ENCODE measurements around the gene IL20. TPM values are rescaled to one million over a fixed set of nuclear protein-coding genes. Genes with fewer than 3 reads are reported as not detected.
"Not testable (repeated sequence)": the region's sequence is repeated elsewhere in the genome, so short reads cannot be mapped to it uniquely, and the experiment has no call there.

The IL20 gene
- total RNA-seq, 1 donor = not detected

DNA sequence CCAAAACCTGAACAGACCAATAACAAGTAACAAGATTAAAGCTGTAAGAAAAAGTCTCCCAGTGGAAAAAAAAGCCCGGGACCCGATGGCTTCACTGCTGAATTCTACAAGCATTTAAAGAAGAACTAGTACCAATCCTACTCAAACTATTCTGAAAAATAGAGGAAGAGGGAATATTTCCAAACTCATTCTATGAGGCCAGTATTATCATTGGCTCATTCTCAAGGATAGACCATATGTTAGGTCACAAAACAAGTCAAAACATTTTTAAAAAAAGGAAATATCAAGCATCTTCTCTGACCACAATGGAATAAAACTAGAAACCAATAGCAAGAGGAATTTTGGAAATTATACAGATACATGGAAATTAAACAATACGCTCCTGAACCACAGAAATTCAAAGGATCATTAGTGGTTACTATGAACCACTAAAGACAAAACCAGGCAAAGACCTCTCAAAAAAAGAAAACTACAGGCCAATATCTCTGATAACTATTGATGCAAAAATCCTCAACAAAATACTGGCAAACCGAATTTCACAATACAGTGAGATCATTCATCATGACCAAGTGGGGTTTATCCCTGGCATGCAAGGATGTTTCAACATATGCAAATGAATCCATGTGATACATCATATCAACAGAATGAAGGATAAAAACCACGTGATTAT lies 13.9 kb upstream of the IL20 start:
- H3K4me3 ChIP-seq (ENCODE audit: low read depth, low read length) = no peak overlapping the region
- peak; percentile 77 for DNase-seq (ENCODE audit: low read depth)
- TF ChIP-seq, protein P1, sequence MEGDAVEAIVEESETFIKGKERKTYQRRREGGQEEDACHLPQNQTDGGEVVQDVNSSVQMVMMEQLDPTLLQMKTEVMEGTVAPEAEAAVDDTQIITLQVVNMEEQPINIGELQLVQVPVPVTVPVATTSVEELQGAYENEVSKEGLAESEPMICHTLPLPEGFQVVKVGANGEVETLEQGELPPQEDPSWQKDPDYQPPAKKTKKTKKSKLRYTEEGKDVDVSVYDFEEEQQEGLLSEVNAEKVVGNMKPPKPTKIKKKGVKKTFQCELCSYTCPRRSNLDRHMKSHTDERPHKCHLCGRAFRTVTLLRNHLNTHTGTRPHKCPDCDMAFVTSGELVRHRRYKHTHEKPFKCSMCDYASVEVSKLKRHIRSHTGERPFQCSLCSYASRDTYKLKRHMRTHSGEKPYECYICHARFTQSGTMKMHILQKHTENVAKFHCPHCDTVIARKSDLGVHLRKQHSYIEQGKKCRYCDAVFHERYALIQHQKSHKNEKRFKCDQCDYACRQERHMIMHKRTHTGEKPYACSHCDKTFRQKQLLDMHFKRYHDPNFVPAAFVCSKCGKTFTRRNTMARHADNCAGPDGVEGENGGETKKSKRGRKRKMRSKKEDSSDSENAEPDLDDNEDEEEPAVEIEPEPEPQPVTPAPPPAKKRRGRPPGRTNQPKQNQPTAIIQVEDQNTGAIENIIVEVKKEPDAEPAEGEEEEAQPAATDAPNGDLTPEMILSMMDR (IDR thresholded peaks at IDR 0.05; ENCODE audit: insufficient read depth, low read length) = no peak

DNA sequence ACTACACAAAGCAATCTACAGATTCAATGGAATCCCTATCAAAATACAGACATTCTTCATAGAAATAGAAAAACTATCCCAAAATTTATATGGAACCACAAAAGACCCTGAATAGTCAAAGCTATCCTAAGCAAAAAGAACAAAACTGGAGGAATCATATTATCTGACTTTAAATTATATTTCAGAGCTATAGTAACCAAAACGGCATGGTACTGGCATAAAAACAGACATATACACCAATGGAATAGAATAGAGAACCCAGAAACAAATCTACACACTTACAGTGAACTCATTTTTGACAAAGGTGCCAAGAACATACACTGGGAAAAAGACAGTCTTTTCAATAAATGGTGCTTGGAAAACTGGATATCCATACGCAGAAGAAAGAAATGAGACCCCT lies 12.8 kb upstream of the IL20 start:
- H3K4me3 ChIP-seq (ENCODE audit: low read depth, low read length); DNase-seq (ENCODE audit: low read depth): not testable (repeated sequence)

DNA sequence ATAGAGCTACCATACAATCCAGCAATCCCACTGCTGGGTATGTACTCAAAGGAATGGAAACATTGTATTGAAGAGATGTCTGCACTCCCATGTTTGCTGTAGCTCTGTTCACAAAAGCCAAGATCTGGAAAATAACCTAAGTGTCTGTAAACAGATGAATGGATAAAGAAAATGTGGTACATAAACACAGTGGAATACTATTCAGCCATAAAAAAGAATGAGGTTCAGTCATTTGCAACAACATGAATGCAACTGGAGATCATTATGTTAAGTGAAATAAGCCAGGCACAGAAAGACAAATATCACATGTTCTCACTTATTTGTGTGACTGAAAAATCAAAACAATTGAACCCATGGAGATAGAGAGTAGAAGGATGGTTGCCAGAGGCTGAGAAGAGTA lies 11.7 kb upstream of the IL20 start:
- H3K4me3 ChIP-seq (ENCODE audit: low read depth, low read length); DNase-seq (ENCODE audit: low read depth): not testable (repeated sequence)

DNA sequence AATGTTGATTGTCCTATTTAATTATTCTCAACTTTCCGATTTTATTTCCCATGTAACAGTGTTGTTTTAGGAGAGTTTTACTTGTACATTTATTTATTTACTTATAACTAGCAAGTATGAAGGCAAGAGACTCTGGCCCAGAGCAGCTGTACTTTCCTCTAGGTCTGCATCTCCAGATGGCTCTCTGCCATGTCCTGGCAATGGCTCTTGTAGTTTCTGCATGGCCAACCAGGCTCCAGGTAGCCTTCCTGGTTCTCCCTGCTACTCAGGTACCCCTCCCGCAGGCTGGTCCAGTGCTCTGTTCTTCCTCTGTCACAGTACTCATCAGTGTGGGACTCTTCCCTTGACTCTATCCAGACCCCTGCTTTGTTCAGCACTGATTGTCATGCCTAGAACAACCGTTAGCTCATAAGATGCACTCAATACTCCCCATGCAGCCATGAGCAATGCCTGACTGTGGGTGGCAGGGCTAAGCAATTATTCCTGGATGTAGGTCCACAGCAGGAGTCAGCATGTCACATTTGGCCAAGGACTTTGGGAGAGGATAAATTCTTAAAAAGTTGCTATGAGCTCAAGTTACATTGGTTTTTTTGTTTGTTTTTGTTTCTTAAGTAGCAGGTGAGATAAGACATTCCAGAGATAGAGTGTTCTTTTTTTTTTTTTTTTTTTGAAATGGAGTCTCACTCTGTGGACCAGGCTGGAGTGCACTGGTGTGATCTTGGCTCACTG lies 10.9 kb upstream of the IL20 start:
- TF ChIP-seq, protein P1 (IDR thresholded peaks at IDR 0.05; ENCODE audit: insufficient read depth, low read length) = no peak
- no peak overlapping the region for H3K4me3 ChIP-seq (ENCODE audit: low read depth, low read length)
- peak; percentile 10 for DNase-seq (ENCODE audit: low read depth)

DNA sequence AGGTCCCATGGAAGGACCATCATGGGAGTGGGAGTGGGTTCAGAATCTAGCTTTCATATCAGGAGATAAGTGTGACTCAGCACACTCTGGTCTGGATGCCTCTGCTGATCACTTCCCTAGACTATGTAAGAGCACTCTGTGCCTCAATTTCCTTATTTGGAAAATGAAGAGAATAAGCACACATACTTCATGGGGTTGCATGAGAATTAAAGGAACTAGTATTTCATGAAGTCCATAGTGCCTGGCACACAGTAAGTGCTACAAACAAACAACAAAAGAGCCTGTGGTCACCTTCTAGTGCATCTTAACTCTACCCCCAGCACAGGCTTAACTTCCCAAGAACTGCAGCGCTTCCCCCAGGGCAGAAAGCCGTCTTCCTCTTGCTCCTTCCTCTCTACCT lies 9.6 kb upstream of the IL20 start:
- no peak overlapping the region for H3K4me3 ChIP-seq (ENCODE audit: low read depth, low read length)
- TF ChIP-seq, protein P1 (IDR thresholded peaks at IDR 0.05; ENCODE audit: insufficient read depth, low read length) = no peak

DNA sequence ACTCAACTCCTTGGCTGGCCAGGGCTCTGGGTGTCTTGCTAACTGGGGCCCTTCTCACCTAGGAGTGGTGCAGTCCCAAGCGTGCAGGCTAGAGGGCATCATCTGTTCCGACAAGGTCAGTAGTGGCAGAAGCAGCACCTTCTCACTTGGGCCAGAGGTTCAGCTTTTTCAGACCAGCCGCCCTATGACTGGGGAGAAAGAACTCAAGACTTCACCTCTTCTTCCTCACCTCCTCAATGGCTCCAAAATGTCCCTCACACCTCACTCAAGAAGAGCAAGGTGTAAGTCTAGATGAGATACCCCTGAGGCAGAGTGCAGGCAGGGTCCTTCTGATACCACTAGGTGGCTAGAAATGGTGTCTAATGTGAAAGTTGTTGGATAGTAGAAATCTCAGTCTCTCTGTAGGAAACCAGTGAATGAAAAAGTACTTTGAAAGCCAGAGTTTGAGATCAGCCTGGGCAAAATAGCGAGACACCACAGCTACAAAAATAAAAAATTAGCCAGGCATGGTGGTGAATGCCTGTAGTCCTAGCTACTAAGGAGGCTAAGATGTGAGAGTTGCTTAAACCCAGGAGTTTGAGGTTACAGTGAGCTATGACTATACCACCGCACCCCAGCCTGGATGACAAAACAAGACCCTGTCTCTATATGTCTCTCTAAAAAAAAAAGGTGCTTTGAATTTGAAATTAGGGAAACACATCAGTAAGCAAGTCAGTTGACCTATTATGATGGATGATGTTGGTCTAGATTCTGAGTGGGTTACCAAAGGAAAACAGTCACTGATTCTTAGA lies 8.6 kb upstream of the IL20 start:
- no peak for DNase-seq (ENCODE audit: low read depth)
- H3K4me3 ChIP-seq (ENCODE audit: low read depth, low read length) = no peak overlapping the region
- TF ChIP-seq, protein P1 (IDR thresholded peaks at IDR 0.05; ENCODE audit: insufficient read depth, low read length) = peak; percentile 16

More for the DNA sequence above, 9.6 kb upstream of the IL20 start:
- no peak for DNase-seq (ENCODE audit: low read depth)

DNA sequence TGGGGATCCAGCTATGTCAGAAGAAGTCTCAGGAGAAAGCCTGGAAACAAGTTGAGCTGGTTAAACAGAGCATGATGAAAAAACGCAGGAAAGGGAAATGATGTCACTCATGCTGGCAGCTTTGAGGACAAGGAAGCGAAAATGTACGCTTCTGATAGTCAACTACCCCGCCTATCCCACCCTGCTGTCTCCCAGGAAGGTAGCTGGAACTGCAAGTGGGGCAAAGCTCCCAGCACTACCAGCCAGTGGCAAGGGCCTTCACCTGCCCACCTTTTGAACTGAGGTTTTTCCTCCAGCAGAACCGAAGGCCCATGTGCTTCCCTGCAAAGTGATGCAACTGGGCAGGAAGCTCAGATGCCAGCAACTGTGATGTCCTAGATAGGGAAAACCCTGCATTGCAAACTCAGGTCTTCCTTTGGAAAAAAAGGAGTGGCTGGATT lies 6.3 kb upstream of the IL20 start:
- DNase-seq (ENCODE audit: low read depth) = no peak
- no peak overlapping the region for H3K4me3 ChIP-seq (ENCODE audit: low read depth, low read length)
- TF ChIP-seq, protein P1 (IDR thresholded peaks at IDR 0.05; ENCODE audit: insufficient read depth, low read length) = no peak

Measured in fibroblast of the aortic adventitia (primary cell).